Iris pigment epithelial cell (primary cell): ENCODE data around the gene COLEC11.
"Not testable (repeated sequence)": the region's sequence is repeated elsewhere in the genome, so short reads cannot be mapped to it uniquely, and the experiment has no call there.

Source experiments
- DNase-seq: peaks from one replicate; pipeline ENCODE4 v3.0.0-alpha.2; 2011; ENCODE audit warnings: low read depth

Gene COLEC11

GRCh38 chr2:3625186-3625585, 30.3 kb downstream of the COLEC11 start:
- no peak for DNase-seq

DNA sequence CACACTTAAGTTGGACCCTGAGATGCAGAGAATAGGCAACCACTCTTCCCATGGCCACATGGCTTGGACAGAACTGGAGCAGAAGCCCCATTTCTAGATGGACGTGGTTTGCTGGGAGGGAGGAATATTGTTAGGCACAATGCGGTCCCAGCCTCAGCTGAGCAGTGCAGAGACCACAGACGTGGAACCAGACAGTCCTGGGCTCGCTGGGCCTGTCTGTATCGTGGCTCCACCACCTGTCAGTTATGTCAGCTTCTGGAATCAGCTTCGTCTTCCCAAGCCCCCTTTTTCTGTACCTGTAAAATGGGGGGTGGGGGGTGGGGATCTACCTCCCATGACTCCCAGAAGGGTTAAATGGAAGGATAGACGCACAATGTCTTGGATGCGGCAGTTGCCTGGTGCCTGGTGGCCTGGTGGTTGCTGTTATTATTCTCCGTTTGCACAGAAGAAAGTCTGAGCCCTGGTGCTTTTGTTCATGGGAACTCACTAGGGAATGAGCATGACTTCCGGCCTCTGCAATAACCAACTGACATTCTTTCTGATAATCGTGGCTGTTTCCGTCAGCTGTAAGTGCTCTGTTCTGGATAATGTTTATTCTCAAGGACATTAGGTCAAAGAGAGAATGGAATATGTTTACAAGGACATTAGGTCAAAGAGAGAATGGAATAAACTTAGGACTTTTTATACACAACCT, 31.4 kb downstream of the COLEC11 start:
- DNase-seq, result peak; percentile 45

- DNase-seq, result no peak
Measured at GRCh38 chr2:3626812-3627499, 32.0 kb downstream of the COLEC11 start.

GRCh38 chr2:3627500-3628100, 32.7 kb downstream of the COLEC11 start:
- DNase-seq, result no peak

- no peak for DNase-seq
Measured at GRCh38 chr2:3628241-3628679, 33.3 kb downstream of the COLEC11 start.

DNA sequence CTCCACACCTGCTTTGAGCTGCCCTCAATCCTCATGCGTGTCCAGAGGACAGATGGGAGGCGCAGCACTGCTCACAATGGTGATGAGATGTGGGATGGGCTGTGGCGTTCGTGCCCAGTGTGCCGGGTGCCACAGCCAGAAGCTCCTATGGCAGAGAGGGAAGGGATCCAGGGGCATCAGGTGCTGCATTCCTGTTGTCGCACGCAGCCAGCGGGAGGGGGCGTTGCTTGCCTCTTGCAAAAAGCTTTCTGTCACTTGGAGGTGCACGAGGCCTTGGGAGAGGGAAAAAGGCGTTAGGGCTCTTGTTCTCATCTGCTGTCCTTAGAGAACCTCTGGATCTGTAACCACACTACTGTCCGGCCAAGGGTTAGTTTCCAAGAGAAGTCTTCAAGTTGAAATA, 33.9 kb downstream of the COLEC11 start:
- DNase-seq, result no peak

- no peak for DNase-seq
Measured at GRCh38 chr2:3630631-3631030, 35.7 kb downstream of the COLEC11 start.

- DNase-seq, result no peak
Measured at GRCh38 chr2:3631161-3631850, 36.4 kb downstream of the COLEC11 start.

DNA sequence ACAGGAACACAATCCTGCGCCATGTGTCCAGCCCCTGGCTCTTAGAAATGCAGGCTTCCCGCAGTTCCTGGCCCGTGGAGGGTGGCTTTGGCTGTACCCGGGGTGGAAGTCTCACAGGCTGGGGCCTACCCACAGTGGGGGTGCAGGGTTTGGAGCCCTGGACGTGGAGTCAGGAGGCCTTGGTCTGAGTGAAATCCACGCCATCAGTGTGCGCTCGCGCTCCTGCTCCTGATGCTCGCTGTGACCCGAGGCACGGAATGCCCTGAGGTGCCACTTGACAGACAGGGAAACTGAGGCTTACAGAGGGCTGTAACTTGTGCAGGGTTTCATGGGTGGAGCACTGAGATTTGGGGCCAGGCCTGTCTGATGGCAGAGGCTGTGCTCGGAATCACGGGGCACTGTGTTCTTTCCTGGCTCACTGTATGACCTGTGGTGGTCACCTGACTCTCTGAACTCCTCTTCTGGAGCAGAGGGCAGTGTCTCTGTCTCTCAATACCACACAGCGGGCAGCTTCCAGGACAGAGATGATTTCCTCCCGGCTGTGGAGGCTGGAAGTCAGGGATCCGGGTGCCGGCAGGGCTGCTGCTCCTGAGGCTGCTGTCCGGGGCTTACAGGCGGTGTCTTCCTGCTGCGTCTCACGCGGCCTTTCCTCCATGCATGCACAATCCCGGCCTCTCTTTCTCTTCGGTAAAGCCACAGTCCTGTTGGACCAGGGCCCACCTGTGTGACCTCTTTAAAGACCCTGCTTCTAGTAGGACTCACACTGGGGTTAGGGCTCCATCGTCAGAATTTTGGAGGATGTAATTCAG, 37.1 kb downstream of the COLEC11 start:
- no peak for DNase-seq

- peak; percentile 37 for DNase-seq
Measured at GRCh38 chr2:3633089-3633981, 38.4 kb downstream of the COLEC11 start.

GRCh38 chr2:3633982-3634595, 39.2 kb downstream of the COLEC11 start:
- DNase-seq, result no peak

DNA sequence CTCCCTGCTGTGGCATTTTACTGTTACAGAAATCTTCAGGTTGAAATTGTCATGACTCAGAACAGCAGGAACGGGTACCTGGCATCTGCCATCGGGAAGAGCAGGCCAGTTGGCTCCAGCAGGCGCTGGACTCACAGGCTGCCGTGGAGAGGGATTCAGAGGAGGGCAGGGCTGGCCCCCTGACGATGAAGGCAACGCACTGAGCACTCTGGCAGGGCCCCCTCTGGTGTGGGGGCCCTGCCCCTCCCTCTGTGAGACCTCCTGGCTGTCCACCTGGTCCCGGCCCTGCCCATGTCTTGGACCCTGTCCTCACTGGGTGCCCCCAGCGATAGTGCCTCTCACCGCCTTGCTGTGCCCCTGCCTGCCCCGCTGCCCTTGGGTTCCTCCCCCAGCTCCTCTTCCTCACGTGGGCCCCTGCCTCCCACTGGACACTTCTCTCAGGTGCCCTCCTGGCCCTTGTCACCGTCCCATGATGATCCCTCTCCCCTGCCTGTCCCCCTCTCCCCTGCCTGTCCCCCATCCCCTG, 39.7 kb downstream of the COLEC11 start:
- no peak for DNase-seq

- DNase-seq, result no peak
Measured at GRCh38 chr2:3635171-3635974, 40.5 kb downstream of the COLEC11 start.

- DNase-seq, result not testable (repeated sequence)
Measured at GRCh38 chr2:3635975-3636327, 41.0 kb downstream of the COLEC11 start.

GRCh38 chr2:3636586-3637310, 41.8 kb downstream of the COLEC11 start:
- no peak for DNase-seq

DNA sequence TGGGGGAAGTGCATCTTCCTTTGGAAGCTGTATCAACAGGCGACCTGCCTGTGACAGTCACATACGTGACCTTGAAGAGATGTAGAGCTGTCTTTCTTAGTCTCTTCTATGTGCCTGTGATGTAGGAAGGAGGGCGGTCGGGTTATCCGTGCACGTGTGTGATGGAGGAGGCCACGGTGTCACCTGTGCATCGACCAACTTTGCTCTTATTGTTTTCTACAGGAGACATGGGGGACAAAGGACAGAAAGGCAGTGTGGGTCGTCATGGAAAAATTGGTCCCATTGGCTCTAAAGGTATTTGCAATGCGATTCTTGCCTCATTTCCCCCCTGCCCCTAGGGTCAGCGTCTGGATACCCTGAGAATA, 42.4 kb downstream of the COLEC11 start:
- DNase-seq, result no peak

DNA sequence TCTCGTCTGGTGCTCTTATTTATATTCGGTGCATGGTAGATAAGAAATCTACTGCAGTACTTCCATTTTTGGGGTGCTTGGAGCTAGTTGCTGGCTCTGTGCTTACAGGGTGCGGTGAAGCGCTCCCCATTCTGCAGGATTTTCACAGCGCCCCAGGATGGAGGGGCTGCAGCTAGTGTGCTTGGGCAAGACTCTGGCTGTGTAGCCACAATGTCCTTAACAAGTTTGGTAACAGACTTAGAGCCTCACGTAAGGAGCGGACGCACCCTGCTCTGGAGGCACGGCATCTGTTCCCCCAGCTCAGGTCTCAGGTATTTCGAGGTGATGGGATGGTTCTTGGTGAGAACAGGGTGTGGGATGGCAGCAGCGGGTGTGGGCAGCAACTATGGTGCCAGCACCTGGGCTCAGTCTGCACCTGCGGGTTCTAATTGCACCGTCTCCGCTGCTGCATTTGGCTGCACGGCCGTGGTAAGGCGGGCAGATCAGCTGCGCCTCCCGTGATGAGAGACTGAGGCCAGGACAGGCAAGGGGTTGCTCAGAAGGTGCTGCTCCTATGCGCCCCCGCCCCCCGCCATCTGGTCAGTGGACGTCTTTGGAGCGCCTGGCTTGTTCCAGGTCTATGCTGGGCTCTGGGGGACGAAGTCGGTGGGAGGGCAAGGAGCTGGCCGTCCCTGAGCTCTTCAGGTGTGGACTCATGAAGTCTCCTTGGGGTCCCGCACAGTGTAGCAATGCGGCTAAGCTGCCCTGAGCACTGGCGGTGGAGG, 43.0 kb downstream of the COLEC11 start:
- DNase-seq, result no peak

DNA sequence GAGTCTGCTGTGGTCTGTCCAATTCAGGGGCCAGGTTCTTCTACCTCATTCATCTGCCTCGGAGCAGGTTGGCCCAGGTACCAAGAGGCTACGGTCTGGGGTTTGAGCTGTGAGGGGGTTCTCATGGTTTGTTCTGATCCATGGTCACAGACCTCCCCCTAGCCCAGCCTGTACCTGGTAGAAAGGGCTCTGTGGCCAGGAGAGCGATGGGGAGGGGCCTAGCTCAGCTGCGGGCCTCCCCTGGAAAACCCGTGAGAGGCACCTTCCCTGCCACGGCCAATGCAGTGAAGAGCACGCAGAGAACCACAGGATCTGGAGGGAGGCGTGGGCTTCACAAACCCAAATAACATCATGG, 43.5 kb downstream of the COLEC11 start:
- DNase-seq, result no peak
